IPS-20b (cell line): ENCODE measurements around the gene C11orf42.

Experiments
- H3K27ac ChIP-seq: one replicate; pipeline ENCODE4 v1.5.1; 2013; ENCODE audit warnings: low read length
- H3K27me3 ChIP-seq: 2 replicates; pipeline ENCODE4 v1.6.1; 2013; ENCODE audit warnings: mild to moderate bottlenecking, low read length, inconsistent platforms; ENCODE audit not compliant: insufficient read depth
- H3K36me3 ChIP-seq: 2 replicates; pipeline ENCODE4 v1.6.1; 2013; ENCODE audit warnings: low read depth, mild to moderate bottlenecking, inconsistent platforms, low read length, moderate library complexity; ENCODE audit not compliant: insufficient read depth
- H3K4me1 ChIP-seq: 2 replicates; pipeline ENCODE4 v1.6.1; 2013; ENCODE audit warnings: mild to moderate bottlenecking, control low read depth, inconsistent platforms, low read length, moderate library complexity; ENCODE audit not compliant: insufficient read depth
- H3K4me3 ChIP-seq: 2 replicates; pipeline ENCODE4 v1.5.1; 2013; ENCODE audit warnings: mild to moderate bottlenecking, low read length, inconsistent platforms
- H3K9ac ChIP-seq: 2 replicates; pipeline ENCODE4 v1.6.1; 2013; ENCODE audit warnings: low read depth, mild to moderate bottlenecking, inconsistent platforms, low read length, moderate library complexity
- H3K9me3 ChIP-seq: 2 replicates; pipeline ENCODE4 v1.6.1; 2013; ENCODE audit warnings: mild to moderate bottlenecking, low read depth, low read length, inconsistent platforms; ENCODE audit not compliant: insufficient read depth

C11orf42 gene

GRCh38 chr11:6202041-6202440 is 3.3 kb upstream of the C11orf42 start:
- H3K36me3 ChIP-seq: peaks cover 19% of the 10 kb centered on the region
- H3K9ac ChIP-seq: no peak overlapping the region
- no peaks in the 10 kb centered on the region for H3K9me3 ChIP-seq
- H3K27me3 ChIP-seq: no peaks in the 10 kb centered on the region
- no peak overlapping the region for H3K27ac ChIP-seq
- H3K4me3 ChIP-seq: no peak overlapping the region
- H3K4me1 ChIP-seq: peaks cover 7% of the 10 kb centered on the region

- no peak overlapping the region for H3K27ac ChIP-seq
These were observed 2.0 kb upstream of the C11orf42 start for GRCh38 chr11:6203327-6203726.

GRCh38 chr11:6204706-6205105 is 651 bp upstream of the C11orf42 start:
- Histone ChIP-seq H3K9me3 (no peaks in the 10 kb centered on the region), H3K4me3 (no peak overlapping the region), H3K9ac (no peak overlapping the region), H3K27ac (no peak overlapping the region), H3K4me1 (peaks cover 7% of the 10 kb centered on the region), H3K27me3 (no peaks in the 10 kb centered on the region), H3K36me3 (peaks cover 24% of the 10 kb centered on the region)

More at GRCh38 chr11:6203327-6203726, 2.0 kb upstream of the C11orf42 start:
- no peaks in the 10 kb centered on the region for H3K27me3 ChIP-seq
- no peaks in the 10 kb centered on the region for H3K9me3 ChIP-seq
- no peak overlapping the region for H3K4me3 ChIP-seq
- no peak overlapping the region for H3K9ac ChIP-seq
- peaks cover 7% of the 10 kb centered on the region for H3K4me1 ChIP-seq
- peaks cover 19% of the 10 kb centered on the region for H3K36me3 ChIP-seq

GRCh38 chr11:6206456-6207180 is 1.3 kb downstream of the C11orf42 start:
- Histone ChIP-seq H3K36me3 (peaks cover 42% of the 10 kb centered on the region), H3K9me3 (no peaks in the 10 kb centered on the region)

GRCh38 chr11:6209801-6210200 is 4.4 kb downstream of the C11orf42 start:
- no peaks in the 10 kb centered on the region for H3K27me3 ChIP-seq
- no peak overlapping the region for H3K27ac ChIP-seq
- H3K4me1 ChIP-seq: no peaks in the 10 kb centered on the region
- no peak overlapping the region for H3K9ac ChIP-seq
- H3K4me3 ChIP-seq: no peak overlapping the region
- peaks cover 66% of the 10 kb centered on the region for H3K36me3 ChIP-seq
- H3K9me3 ChIP-seq: no peaks in the 10 kb centered on the region

More at GRCh38 chr11:6206456-6207180, 1.3 kb downstream of the C11orf42 start:
- no peak overlapping the region for H3K27ac ChIP-seq
- no peaks in the 10 kb centered on the region for H3K4me1 ChIP-seq
- no peaks in the 10 kb centered on the region for H3K27me3 ChIP-seq
- no peak overlapping the region for H3K4me3 ChIP-seq
- H3K9ac ChIP-seq: no peak overlapping the region

- H3K4me3 ChIP-seq: no peak overlapping the region
- no peak overlapping the region for H3K9ac ChIP-seq
- H3K27me3 ChIP-seq: no peaks in the 10 kb centered on the region
- no peaks in the 10 kb centered on the region for H3K4me1 ChIP-seq
- H3K27ac ChIP-seq: no peak overlapping the region
- peaks cover 69% of the 10 kb centered on the region for H3K36me3 ChIP-seq
- no peaks in the 10 kb centered on the region for H3K9me3 ChIP-seq
These were observed 5.1 kb downstream of the C11orf42 start for GRCh38 chr11:6210274-6210955.

GRCh38 chr11:6214530-6214929 is 9.2 kb downstream of the C11orf42 start:
- Histone ChIP-seq H3K36me3 (peaks cover 92% of the 10 kb centered on the region), H3K4me1 (no peaks in the 10 kb centered on the region), H3K27ac (no peak overlapping the region), H3K4me3 (no peak overlapping the region), H3K9me3 (no peaks in the 10 kb centered on the region), H3K9ac (no peak overlapping the region), H3K27me3 (no peaks in the 10 kb centered on the region)

GRCh38 chr11:6216501-6216900 is 11.1 kb downstream of the C11orf42 start:
- Histone ChIP-seq H3K4me3 (no peak overlapping the region), H3K9ac (no peak overlapping the region), H3K36me3 (peaks cover 92% of the 10 kb centered on the region), H3K27me3 (no peaks in the 10 kb centered on the region), H3K9me3 (no peaks in the 10 kb centered on the region), H3K27ac (no peak overlapping the region), H3K4me1 (no peaks in the 10 kb centered on the region)

- Histone ChIP-seq H3K9ac (no peak overlapping the region), H3K36me3 (peaks cover 92% of the 10 kb centered on the region), H3K27me3 (no peaks in the 10 kb centered on the region), H3K4me1 (no peaks in the 10 kb centered on the region), H3K9me3 (no peaks in the 10 kb centered on the region), H3K4me3 (no peak overlapping the region), H3K27ac (no peak overlapping the region)
These were observed 12.4 kb downstream of the C11orf42 start for GRCh38 chr11:6217722-6218121.

- Histone ChIP-seq H3K9me3 (no peaks in the 10 kb centered on the region), H3K4me3 (no peak overlapping the region), H3K36me3 (peaks cover 95% of the 10 kb centered on the region), H3K4me1 (no peaks in the 10 kb centered on the region), H3K9ac (no peak overlapping the region), H3K27me3 (no peaks in the 10 kb centered on the region), H3K27ac (no peak overlapping the region)
These were observed 14.0 kb downstream of the C11orf42 start for GRCh38 chr11:6219359-6219758.

- Histone ChIP-seq H3K4me1 (no peaks in the 10 kb centered on the region), H3K27me3 (no peaks in the 10 kb centered on the region), H3K9me3 (no peaks in the 10 kb centered on the region), H3K9ac (no peak overlapping the region), H3K36me3 (peaks cover 56% of the 10 kb centered on the region), H3K27ac (no peak overlapping the region), H3K4me3 (no peak overlapping the region)
These were observed 18.5 kb downstream of the C11orf42 start for GRCh38 chr11:6223854-6224253.

GRCh38 chr11:6224421-6224820 is 19.1 kb downstream of the C11orf42 start:
- H3K4me1 ChIP-seq: no peaks in the 10 kb centered on the region
- H3K9me3 ChIP-seq: no peaks in the 10 kb centered on the region
- no peaks in the 10 kb centered on the region for H3K27me3 ChIP-seq
- H3K9ac ChIP-seq: no peak overlapping the region
- no peak overlapping the region for H3K4me3 ChIP-seq
- no peak overlapping the region for H3K27ac ChIP-seq
- peaks cover 50% of the 10 kb centered on the region for H3K36me3 ChIP-seq
